ENCODE results near the gene PUS7L. TPM values are rescaled to one million over a fixed set of nuclear protein-coding genes. Genes with fewer than 3 reads are reported as not detected.

The PUS7L gene
- total RNA-seq, 4 donors from 2014 or later, result 3.0 to 16.3 (median 9.5) TPM

- H3K4me3 ChIP-seq, result no peak overlapping the region
- H3K27ac ChIP-seq, result no peak overlapping the region
- no peak for TF ChIP-seq CTCF (IDR thresholded peaks at IDR 0.05)
- TF ChIP-seq EP300 (IDR thresholded peaks at IDR 0.05; ENCODE audit: low read depth), result no peak
- no peak for TF ChIP-seq POLR2A (IDR thresholded peaks at IDR 0.05)
- no peak for TF ChIP-seq POLR2AphosphoS5 (IDR thresholded peaks at IDR 0.05)
- in situ Hi-C loops (cut with MboI; ENCODE audit: low pct_ligation_motif_present in 1 of 4, low pct_unique_long_range_greater_than_20kb in 1 of 4, low sequenced_read_pairs in 3 of 4), result no loop called here
- peaks cover 0 to 59% (median 27%) of the 10 kb centered on the region in 4 donors for H3K36me3 ChIP-seq
- H3K9me3 ChIP-seq, result no peaks in the 10 kb centered on the region
- WGBS, 2 donors (ENCODE audit: low coverage in 1 of 2), result 49 to 52% methylated on average over 2 of the region's 2 CpGs
- no peaks in the 10 kb centered on the region for H3K27me3 ChIP-seq
- DNase-seq, result no peak
- H3K4me1 ChIP-seq, result no peaks in the 10 kb centered on the region
- intact Hi-C loops (cut with DNase I; ENCODE audit: low total_unique reads), result no loop called here
Observed at GRCh38 chr12:43795716-43796280, 37.2 kb upstream of the PUS7L start.

- no peaks in the 10 kb centered on the region for H3K9me3 ChIP-seq
- H3K36me3 ChIP-seq, result peaks cover 0 to 26% (median 12%) of the 10 kb centered on the region in 4 donors
- H3K27me3 ChIP-seq, result no peaks in the 10 kb centered on the region
- H3K27ac ChIP-seq, result no peak overlapping the region
- in situ Hi-C loops (cut with MboI; ENCODE audit: low pct_ligation_motif_present in 1 of 4, low pct_unique_long_range_greater_than_20kb in 1 of 4, low sequenced_read_pairs in 3 of 4), result no loop called here
- no peaks in the 10 kb centered on the region for H3K4me1 ChIP-seq
- intact Hi-C loops (cut with DNase I; ENCODE audit: low total_unique reads), result no loop called here
- TF ChIP-seq POLR2AphosphoS5 (IDR thresholded peaks at IDR 0.05) (no peak), CTCF (IDR thresholded peaks at IDR 0.05) (no peak), EP300 (IDR thresholded peaks at IDR 0.05; ENCODE audit: low read depth) (no peak), POLR2A (IDR thresholded peaks at IDR 0.05) (no peak)
- DNase-seq, result no peak
- H3K4me3 ChIP-seq, result no peak overlapping the region
Observed at GRCh38 chr12:43789941-43790340, 31.4 kb upstream of the PUS7L start.

GRCh38 chr12:43786899-43787693 lies 28.5 kb upstream of the PUS7L start:
- Histone ChIP-seq H3K4me3 (no peak overlapping the region), H3K9me3 (no peaks in the 10 kb centered on the region), H3K36me3 (peaks cover 0 to 48% (median 22%) of the 10 kb centered on the region in 4 donors), H3K27ac (no peak overlapping the region), H3K4me1 (no peaks in the 10 kb centered on the region), H3K27me3 (no peaks in the 10 kb centered on the region)
- intact Hi-C loops (cut with DNase I; ENCODE audit: low total_unique reads), result no loop called here
- no peak for TF ChIP-seq CTCF (IDR thresholded peaks at IDR 0.05)
- no peak for TF ChIP-seq POLR2A (IDR thresholded peaks at IDR 0.05)
- TF ChIP-seq POLR2AphosphoS5 (IDR thresholded peaks at IDR 0.05), result no peak
- TF ChIP-seq EP300 (IDR thresholded peaks at IDR 0.05; ENCODE audit: low read depth), result no peak
- in situ Hi-C loops (cut with MboI; ENCODE audit: low pct_ligation_motif_present in 1 of 4, low pct_unique_long_range_greater_than_20kb in 1 of 4, low sequenced_read_pairs in 3 of 4), result no loop called here
- no peak for DNase-seq

GRCh38 chr12:43776498-43776897 lies 17.9 kb upstream of the PUS7L start:
- Histone ChIP-seq H3K36me3 (peaks cover 0 to 65% (median 22%) of the 10 kb centered on the region in 4 donors), H3K27ac (no peak overlapping the region), H3K4me1 (no peaks in the 10 kb centered on the region), H3K27me3 (no peaks in the 10 kb centered on the region), H3K4me3 (no peak overlapping the region), H3K9me3 (no peaks in the 10 kb centered on the region)
- DNase-seq, result no peak
- in situ Hi-C loops (cut with MboI; ENCODE audit: low pct_ligation_motif_present in 1 of 4, low pct_unique_long_range_greater_than_20kb in 1 of 4, low sequenced_read_pairs in 3 of 4) (loop anchor here in 2 of 4 donors (10.0 kb wide), 1 partner anchor 108 kb away; no protein-coding TSS in a partner anchor), intact Hi-C loops (cut with DNase I; ENCODE audit: low total_unique reads) (no loop called here)
- 53 to 63% methylated on average over 3 of the region's 3 CpGs for WGBS, 2 donors (ENCODE audit: low coverage in 1 of 2)
- no peak for TF ChIP-seq POLR2AphosphoS5 (IDR thresholded peaks at IDR 0.05)
- TF ChIP-seq POLR2A (IDR thresholded peaks at IDR 0.05), result no peak
- TF ChIP-seq EP300 (IDR thresholded peaks at IDR 0.05; ENCODE audit: low read depth), result no peak
- TF ChIP-seq CTCF (IDR thresholded peaks at IDR 0.05), result no peak
